Epidermal melanocyte (primary cell): ENCODE results near the gene RELT.

ENCODE experiments used
- DNase-seq: peaks from one replicate; pipeline ENCODE4 v3.0.0; 2011; ENCODE audit warnings: low spot score; ENCODE audit not compliant: insufficient read length

The RELT gene

DNA sequence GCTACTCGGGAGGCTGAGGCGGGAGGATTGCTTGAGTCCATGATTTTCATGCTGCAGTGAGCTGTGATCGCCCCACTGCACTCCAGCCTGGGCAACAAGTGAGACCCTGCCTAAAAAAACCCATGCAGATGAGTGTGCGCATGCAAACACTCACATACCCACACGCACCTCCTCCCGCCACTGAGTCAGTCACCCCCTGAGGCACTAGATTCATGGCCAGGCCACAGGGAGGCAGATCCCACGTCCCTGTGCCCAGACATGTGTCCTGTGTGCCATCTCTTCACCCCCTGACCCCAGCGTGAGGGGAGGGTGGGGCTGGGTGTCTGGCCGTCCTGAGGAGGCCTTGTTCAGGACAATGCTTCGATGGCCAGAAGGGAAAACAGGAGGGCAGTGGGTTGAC, 15.5 kb downstream of the RELT start:
- no peak for DNase-seq

DNA sequence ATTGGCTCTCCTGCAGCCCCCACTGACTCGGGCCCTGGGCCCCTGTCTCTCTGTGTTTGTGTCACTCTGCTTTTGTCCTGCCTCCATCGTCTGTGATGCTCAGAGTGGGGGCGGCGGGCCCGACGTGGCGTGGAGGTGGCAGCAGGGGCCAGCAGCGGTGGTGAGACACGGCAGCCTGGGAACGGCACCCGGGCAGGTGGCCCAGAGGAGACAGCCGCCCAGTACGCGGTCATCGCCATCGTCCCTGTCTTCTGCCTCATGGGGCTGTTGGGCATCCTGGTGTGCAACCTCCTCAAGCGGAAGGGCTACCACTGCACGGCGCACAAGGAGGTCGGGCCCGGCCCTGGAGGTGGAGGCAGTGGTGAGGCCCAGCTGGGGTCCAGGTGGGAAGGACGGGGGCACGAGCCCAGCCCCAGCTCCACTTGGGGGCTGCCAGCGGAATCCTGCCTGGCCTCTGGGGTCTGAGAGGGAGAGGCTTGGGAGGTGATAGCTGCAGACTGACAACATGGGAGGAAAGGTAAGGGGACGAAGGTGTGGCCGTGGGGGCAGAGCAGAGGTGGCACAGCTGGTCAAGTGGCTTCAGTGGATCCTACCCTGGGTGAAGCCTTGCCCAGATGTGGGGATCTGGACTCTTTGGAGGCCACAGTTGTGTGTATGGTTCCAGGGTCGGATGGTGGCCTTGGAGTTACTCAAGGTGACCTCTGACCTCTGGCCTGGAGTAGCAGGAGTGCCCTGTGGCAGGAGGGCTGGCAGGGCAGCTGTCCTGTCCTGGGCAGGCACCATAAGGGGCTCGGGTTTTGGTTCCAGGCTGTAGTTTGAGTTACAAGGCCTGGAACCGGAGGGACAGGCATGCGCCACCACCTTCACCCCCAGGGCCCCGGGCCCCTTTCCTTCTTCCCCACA, 16.2 kb downstream of the RELT start:
- no peak for DNase-seq

GRCh38 chr11:73393011-73393380, 16.8 kb downstream of the RELT start:
- no peak for DNase-seq

DNA sequence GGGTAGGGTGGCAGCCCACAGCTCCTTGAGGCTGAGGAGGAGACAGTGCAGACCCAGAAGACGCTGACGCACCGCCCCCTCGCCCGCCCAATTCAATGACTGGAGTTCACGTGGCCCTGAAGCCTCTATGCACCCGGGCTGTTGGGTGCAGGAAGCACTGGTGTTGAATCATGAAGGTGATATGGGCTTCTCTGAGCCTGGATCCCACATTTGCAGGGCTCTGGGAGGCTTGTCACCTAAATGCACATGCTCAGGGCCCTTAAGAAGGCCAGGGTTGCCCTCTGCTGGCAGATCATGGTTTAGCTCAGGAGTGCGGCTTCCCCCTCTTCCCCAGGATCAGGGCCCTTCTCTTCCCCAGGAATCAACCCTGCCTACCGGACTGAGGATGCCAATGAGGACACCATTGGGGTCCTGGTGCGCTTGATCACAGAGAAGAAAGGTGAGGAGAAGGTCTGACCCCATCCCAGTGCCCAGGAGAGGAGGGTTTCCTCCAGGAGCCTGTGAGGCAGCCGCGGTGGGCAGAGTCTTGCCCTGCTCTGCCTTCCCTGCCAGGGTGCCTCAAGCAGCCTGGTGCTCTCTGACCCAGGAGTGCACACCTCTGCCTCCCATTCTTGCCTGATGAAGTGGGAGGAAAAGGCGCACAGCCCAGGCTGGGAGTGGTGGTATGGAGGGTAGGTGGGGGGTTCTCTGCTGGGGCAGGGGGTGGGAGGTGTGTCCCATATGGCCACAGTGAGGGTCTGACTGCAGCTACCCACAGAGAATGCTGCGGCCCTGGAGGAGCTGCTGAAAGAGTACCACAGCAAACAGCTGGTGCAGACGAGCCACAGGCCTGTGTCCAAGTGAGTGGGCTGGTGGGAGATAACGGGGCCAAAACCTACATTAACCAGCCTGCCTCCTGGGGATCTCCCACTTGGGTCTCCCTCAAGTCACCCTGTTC, 17.5 kb downstream of the RELT start:
- DNase-seq, result peak; percentile 94

DNA sequence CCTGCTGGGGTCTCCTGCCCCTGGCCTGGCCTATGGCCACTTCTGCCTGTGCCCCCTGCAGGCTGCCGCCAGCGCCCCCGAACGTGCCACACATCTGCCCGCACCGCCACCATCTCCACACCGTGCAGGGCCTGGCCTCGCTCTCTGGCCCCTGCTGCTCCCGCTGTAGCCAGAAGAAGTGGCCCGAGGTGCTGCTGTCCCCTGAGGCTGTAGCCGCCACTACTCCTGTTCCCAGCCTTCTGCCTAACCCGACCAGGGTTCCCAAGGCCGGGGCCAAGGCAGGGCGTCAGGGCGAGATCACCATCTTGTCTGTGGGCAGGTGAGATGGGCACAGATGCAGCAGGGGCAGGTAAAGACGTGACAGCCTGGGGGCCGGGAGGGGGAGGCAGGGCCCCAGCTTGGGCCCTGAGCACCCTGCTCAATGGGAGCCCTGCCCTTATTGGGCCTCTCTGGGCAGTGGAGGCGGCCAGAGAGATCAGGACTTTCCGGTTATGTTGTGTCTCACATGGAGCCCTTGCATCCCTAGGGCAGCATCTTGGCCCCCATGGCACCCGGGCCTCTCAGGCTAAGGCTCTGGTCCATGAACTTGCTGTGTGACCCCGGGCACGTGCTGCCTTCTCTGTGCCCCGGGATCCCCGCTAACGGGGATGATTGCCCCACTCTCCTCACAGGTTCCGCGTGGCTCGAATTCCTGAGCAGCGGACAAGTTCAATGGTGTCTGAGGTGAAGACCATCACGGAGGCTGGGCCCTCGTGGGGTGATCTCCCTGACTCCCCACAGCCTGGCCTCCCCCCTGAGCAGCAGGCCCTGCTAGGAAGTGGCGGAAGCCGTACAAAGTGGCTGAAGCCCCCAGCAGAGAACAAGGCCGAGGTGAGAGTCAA, 18.5 kb downstream of the RELT start:
- DNase-seq, result no peak

GRCh38 chr11:73395297-73396208, 19.4 kb downstream of the RELT start:
- DNase-seq, result no peak

DNA sequence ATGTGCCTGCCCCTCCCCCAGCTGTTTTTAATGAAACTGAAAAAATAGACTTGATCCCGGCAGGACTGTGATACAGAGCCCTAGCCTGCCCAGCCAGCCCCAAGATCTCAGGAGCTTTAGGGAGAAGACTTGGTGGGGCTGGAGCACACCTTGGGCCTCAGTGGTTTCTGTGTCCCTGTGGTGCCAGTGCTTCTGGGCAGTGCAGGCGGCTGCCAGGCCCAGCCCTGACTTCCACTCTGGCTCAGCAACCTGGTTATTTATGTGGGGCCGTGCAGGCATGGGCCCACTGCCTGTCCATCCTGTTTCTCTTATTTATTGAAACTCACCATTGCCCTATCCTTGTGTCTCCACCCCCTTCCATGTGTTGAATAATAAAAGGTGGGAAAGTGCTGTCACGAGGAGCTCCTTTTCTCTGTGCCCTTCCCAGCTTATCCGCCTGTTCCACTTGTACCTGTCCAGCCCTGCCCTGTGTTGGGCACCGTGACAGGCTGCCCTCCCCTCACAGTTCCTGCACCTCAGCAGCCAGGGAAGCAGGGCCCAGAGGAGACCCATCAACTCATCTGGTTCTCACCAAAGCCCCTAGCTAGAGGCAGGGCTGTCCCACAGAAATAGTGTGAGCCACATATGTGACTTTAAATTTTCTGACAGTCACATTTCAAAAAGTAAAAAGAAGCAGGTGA, 20.2 kb downstream of the RELT start:
- no peak for DNase-seq

GRCh38 chr11:73396985-73397384, 20.8 kb downstream of the RELT start:
- no peak for DNase-seq

- DNase-seq, result no peak
Observed at GRCh38 chr11:73397468-73398131, 21.4 kb downstream of the RELT start.

GRCh38 chr11:73398132-73398526, 21.9 kb downstream of the RELT start:
- no peak for DNase-seq

DNA sequence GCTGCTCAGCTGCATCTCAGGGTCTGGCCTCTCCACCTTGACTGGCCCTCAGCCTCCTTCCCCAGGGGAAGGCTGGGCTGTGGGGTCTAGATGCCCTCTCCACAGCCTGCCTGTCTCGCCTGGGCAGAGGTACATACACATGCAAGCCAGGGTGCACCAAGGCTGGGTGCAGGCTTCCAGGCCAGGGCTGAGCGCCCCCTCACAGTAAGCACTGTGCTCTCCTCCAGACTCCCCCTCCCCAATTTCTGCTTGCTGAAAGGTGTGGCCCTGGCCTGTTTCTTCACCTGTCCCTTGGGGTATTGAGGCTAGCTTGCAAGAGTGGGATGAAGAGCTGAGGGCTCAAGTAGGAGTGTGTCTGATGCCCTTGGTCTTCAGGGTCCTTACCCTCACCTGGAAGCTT, 22.5 kb downstream of the RELT start:
- no peak for DNase-seq

DNA sequence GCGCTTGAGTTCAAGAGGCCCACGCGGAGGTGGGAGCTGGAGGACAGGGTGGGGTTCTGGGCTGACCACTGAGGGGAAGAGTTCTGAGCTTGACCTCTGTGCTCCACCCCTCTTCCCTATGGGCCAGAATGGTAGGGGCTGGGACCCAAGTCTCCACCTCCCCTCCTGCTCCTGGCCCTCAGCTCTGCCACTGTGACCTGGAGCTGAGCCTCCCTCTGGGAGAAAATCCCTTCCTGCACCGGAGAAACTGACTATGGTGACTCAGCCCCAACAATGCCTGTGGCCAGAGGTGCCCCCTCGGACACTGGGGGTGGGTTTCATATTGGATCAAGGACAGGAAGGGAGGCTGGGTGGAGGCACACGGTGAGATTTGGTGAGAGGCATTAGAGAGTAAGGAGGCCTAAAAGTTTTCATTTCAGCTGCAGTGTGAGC, 23.0 kb downstream of the RELT start:
- no peak for DNase-seq

DNA sequence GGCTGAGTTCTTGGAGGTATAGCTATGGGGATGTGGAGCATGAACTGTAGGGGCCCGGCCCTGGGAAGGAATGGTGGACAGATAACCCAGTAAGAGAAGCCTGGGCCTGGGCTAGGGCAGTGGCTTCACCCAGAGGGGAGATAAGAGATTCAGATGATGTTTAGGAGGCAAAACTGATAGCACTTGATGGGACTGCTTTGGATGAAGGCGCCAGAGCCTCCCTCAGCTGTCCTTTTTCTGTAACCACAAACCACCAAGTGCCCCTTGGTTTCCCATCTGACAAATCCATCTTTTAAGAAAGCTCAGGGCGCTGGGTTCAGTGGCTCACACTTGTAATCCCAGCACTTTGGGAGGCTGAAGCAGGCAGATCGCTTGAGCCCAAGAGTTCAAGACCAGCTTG, 23.4 kb downstream of the RELT start:
- DNase-seq, result no peak

DNA sequence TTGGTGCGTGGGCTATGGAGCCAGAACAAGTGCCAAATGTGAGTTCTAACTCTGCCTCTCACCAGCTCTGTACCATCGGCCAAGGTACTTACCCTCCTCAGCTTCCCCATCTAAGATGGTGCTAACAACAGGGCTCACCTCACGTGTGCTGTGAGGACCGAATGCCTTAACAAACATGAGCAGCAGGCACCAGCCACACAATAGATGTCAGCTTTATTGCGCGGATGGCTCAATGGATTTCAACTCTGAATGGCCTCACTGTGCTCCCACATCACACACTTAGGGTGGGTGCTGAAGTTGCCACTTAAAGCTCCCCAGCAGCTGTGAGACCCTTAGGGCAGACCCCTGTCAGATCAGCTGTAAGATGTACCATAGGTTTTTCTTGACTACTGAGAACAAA, 24.1 kb downstream of the RELT start:
- no peak for DNase-seq

- DNase-seq, result no peak
Observed at GRCh38 chr11:73401217-73401923, 25.2 kb downstream of the RELT start.

GRCh38 chr11:73401924-73402833, 26.0 kb downstream of the RELT start:
- no peak for DNase-seq

- no peak for DNase-seq
Observed at GRCh38 chr11:73402834-73403185, 26.6 kb downstream of the RELT start.

- no peak for DNase-seq
Observed at GRCh38 chr11:73403541-73403940, 27.3 kb downstream of the RELT start.
